Stimulated activated naive B cell treated with anti-CD40 and anti-IgM and Interleukin-4, amounts not matched to agents 10 μg/mL and 1 μg/mL and 100 μg/mL, for 72 hours (primary cell): ENCODE results near the gene PAMR1.

ENCODE experiments used
- ATAC-seq, 2 donors: fragments of 150-1000 bp; cut with Tn5 transposase; replicated peaks; 2 replicates each; pipeline ENCODE4 v1.10.0; 2021; ENCODE audit warnings: moderate library complexity in 1 of 2
- DNase-seq: peaks from one replicate; pipeline ENCODE4 v3.0.0; 2021
- H3K27ac Mint-ChIP-seq: one replicate; pipeline ENCODE4 v1.8.0; 2022; ENCODE audit warnings: mild to moderate bottlenecking, mixed read lengths
- H3K27me3 Mint-ChIP-seq, 2 donors: one replicate each; pipeline ENCODE4 v1.8.0; 2022; ENCODE audit warnings: mixed read lengths in 2 of 2
- H3K36me3 Mint-ChIP-seq, 2 donors: one replicate each; pipeline ENCODE4 v1.8.0; 2022; ENCODE audit warnings: mixed read lengths in 2 of 2, mild to moderate bottlenecking in 1 of 2
- H3K4me1 Mint-ChIP-seq, 2 donors: one replicate each; pipeline ENCODE4 v1.8.0; 2022; ENCODE audit warnings: mixed read lengths in 2 of 2, mild to moderate bottlenecking in 1 of 2
- H3K4me3 Mint-ChIP-seq, 2 donors: one replicate each; pipeline ENCODE4 v1.8.0; 2022; ENCODE audit warnings: mild to moderate bottlenecking in 2 of 2, mixed read lengths in 2 of 2, moderate library complexity in 1 of 2
- H3K9me3 Mint-ChIP-seq, 2 donors: one replicate each; pipeline ENCODE4 v1.8.0; 2022; ENCODE audit warnings: mixed read lengths in 2 of 2, mild to moderate bottlenecking in 1 of 2

The PAMR1 gene

GRCh38 chr11:35383953-35384352 is 141.5 kb downstream of the PAMR1 start:
- DNase-seq (no peak), ATAC-seq (no peak)
- H3K27me3 Mint-ChIP-seq: peaks cover 0 to 3% of the 10 kb centered on the region in 2 donors
- no peaks in the 10 kb centered on the region for H3K36me3 Mint-ChIP-seq
- H3K27ac Mint-ChIP-seq: no peak overlapping the region
- H3K4me3 Mint-ChIP-seq: no peak overlapping the region
- peaks cover 6 to 7% of the 10 kb centered on the region in 2 donors for H3K4me1 Mint-ChIP-seq
- no peaks in the 10 kb centered on the region for H3K9me3 Mint-ChIP-seq
